GM10248 (cell line): ENCODE data around the gene NATD1.

Experiments
- CTCF ChIA-PET: fragments of 300-600 bp; sonication (Branson Sonifier 250); formaldehyde crosslinking; extraction: SDS; loops from one replicate; lab custom pipeline; 2021; ENCODE audit warnings: antibody characterized with exemption; lab: Yijun Ruan, JAX
- POLR2A ChIA-PET: fragments of 350-650 bp; sonication (Branson Sonifier 250); formaldehyde crosslinking; extraction: SDS; loops from one replicate; lab custom pipeline; 2020; ENCODE audit warnings: antibody characterized with exemption; lab: Yijun Ruan, JAX
- DNase-seq: peaks from one replicate; pipeline ENCODE4 v3.0.0; 2012; ENCODE audit errors: extremely low spot score
- TF ChIP-seq, protein P1 (sequence below): IDR thresholded peaks from 2 replicates; pipeline ENCODE4 v1.5.1; 2012; ENCODE audit warnings: mild to moderate bottlenecking, low read depth; ENCODE audit errors: extremely low read depth, missing control alignments, control extremely low read depth

NATD1 gene

DNA sequence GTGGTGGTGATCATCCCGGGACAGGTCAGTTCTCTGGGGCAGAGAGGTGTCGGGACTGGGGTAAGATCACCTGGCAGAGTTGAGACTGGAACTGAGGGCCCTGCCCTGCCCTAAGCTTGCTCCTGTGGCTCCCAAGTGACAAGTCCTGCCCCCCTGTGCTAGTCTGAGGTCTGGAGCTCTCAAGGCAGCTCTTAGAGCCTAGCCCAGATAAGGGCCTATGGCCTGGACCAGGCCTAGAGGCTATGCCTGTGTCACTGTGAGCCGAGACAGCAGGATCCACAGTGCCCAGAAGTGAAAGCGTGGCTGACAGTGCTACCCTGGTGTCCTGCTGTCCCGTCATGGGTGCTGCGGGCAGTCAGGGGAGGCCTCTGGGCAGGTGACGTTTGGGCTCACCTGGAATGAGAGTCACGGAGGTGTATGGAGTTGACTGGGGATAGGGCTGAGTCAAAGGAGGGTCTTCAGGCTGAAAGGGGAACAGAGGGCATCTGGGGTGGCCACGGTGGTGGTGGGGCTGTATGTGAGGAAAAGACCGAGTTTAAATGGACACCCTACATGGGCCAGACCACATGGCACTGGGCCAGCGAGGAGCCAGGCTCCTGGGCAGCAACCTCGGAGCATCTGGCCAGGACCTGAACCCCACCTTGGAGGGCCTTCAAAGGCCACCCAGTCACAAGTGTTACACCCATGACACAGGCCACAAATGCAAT, 5.5 kb downstream of the NATD1 start:
- no peak for DNase-seq
- POLR2A ChIA-PET: no interaction called here
- CTCF ChIA-PET: no interaction called here
- TF ChIP-seq, protein P1, sequence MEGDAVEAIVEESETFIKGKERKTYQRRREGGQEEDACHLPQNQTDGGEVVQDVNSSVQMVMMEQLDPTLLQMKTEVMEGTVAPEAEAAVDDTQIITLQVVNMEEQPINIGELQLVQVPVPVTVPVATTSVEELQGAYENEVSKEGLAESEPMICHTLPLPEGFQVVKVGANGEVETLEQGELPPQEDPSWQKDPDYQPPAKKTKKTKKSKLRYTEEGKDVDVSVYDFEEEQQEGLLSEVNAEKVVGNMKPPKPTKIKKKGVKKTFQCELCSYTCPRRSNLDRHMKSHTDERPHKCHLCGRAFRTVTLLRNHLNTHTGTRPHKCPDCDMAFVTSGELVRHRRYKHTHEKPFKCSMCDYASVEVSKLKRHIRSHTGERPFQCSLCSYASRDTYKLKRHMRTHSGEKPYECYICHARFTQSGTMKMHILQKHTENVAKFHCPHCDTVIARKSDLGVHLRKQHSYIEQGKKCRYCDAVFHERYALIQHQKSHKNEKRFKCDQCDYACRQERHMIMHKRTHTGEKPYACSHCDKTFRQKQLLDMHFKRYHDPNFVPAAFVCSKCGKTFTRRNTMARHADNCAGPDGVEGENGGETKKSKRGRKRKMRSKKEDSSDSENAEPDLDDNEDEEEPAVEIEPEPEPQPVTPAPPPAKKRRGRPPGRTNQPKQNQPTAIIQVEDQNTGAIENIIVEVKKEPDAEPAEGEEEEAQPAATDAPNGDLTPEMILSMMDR: no peak

DNA sequence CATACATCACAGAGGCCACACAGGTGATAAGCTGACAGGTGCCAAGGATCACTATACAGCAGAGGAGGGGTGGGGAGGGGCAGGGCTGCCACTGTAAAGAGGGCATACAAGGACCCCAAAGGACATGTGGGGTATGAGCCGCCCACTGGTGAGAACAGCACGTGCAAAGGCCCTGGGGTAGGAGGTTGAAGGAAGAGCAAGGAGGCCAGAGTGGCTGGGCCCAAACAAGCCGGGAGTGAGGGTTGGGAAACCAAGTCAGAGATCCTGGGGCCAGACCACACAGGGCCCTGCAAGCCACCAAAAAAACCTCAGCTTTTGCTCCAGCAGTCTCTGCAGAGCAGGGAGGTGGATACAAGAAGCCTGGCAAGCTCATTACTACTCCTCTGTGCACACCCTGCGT, 6.5 kb downstream of the NATD1 start:
- no peak for DNase-seq
- TF ChIP-seq, protein P1: no peak
- CTCF ChIA-PET: no interaction called here
- POLR2A ChIA-PET: no interaction called here

DNA sequence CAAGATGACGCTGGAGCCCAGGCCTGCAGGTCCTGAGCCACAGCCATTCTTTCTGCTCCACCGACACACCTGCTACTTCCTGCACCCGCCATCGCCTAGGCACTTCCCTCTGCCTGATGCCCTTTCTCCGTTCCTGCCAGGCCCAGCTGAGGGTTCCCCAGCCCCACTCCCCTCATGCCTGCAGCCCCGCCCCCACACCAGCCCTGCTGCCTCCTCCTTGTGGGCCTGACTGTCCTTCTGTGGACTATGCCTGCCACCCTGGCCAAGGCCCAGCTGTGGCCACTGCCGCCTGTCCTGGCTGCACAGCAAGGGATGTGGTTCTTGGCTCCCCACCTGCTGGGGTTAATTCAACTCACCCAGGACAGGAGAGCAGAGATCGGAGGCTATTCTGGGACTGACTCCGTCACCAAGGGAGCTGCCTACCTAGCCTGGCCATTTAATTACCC, 7.5 kb downstream of the NATD1 start:
- ChIA-PET CTCF (no interaction called here), POLR2A (no interaction called here)

DNA sequence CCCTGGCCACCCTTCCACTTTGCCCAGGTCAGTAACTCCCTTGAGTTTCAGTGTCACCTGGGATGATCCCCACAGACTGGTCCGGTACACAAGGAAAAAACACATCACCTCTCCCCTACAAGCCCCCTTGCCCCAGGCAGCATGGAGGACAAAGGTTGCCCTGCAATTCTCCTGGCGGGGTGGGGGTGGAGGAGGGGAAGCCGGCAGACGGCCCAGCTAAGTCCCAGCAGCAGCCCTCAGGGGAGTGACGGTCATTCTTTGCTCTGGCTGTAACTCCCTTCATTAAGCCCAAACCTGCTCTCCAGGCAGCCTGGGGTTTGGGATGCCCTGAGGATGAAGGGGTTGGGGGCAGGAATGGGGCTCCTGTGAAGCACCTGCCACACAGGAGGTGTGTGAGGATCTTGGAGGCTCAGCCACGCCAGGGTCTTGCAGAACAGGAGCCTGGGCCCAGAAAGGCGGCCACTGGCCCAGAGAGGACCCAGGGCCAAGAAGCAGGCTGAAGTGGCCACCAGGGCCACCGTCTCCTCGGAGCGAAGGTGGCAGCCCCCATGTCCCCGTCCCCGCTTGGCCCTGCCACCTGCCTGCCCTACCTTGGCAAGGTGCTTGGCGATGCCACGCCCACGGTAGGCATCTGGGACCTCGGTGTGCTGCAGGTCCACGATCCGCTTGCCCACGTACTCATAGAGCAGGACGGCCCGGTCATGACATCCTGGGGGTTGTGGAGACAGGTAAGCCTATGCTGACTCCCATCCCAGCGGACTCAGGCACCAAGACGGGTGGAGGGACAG, 9.5 kb downstream of the NATD1 start:
- no peak for DNase-seq
- ChIA-PET CTCF (no interaction called here), POLR2A (no interaction called here)

More for the DNA sequence above, 7.5 kb downstream of the NATD1 start:
- DNase-seq: no peak
- TF ChIP-seq, protein P1: no peak

DNA sequence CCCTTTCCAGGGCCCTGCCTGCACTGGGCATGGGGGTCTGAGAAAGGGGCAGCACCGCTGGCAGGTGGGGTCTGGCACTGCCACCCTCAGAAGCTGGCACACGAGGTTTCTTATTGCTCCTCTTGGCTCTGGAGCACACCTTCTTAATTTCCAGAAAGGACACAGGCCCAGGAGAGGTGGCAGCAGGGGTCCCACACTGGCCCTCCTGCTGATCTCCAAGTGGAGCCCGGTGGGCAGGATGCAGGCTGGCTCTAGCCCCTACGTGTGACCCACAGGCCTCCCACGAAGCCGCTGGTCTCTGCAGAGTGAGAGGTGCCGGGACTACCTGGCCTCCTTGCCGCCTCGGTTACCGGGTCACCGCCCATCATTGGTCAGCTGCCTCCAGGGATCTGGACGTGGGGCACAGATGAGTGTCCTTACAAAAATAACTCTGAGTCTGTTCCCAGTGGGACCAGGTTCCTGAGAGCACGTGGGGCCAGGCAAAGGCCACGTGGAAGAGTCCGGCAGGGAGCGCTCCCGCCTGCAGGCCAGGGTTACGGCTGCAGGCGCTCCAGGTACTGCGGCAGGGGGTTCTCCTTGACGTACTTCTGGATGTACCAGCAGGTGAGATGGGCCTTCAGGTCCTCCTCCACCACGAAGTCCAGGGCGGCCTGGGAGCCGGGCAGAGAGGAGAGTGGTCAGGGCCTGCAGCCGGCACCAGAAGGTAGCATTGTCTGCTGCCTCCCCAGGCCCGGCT, 10.3 kb downstream of the NATD1 start:
- CTCF ChIA-PET: no interaction called here
- no peak for DNase-seq
- POLR2A ChIA-PET: no interaction called here
- TF ChIP-seq, protein P1: no peak

More for the DNA sequence above, 9.5 kb downstream of the NATD1 start:
- TF ChIP-seq, protein P1: no peak

DNA sequence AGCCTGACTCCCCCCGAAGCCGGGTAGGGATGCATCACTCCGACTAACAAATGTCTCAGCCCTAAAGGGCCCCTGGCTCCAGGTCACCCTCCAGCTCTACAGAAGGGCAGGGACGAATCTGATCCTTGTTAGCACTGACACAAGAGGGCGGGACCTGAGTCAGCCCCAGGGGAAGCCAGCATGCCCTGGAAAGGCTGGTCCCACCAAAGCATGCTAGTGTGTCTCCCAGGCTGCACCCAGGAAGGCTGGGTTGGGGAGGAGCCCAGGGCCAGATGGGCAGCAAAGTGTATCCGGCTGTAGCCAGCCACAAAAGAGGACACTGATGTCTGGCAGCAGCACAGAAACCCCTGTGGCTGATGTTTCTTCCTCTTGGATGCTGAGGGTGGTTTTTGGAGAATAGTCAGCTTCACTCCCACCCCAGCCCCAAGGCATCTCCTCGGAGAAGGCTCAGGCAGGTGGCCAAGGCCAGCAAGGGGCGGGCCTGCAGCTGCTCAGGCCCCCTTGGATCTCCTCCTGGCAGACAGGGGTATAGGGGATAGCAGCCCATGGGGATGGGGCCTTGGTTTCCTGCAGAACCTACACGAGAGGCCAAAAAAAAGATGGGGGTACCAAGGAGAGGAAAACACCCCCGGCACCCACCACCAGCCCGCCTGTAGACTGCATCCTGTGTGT, 11.0 kb downstream of the NATD1 start:
- ChIA-PET POLR2A (no interaction called here), CTCF (no interaction called here)
- TF ChIP-seq, protein P1: no peak
- DNase-seq: no peak
